DMS 273 treated with DMSO at 0.1 percent for 48 hours (cell line): ENCODE measurements around the gene OSTF1.

Experiments used
- DNase-seq: peaks from one replicate; lab custom pipeline; 2025; lab: John Stamatoyannopoulos, UW

The OSTF1 gene, protein sequence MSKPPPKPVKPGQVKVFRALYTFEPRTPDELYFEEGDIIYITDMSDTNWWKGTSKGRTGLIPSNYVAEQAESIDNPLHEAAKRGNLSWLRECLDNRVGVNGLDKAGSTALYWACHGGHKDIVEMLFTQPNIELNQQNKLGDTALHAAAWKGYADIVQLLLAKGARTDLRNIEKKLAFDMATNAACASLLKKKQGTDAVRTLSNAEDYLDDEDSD

DNA sequence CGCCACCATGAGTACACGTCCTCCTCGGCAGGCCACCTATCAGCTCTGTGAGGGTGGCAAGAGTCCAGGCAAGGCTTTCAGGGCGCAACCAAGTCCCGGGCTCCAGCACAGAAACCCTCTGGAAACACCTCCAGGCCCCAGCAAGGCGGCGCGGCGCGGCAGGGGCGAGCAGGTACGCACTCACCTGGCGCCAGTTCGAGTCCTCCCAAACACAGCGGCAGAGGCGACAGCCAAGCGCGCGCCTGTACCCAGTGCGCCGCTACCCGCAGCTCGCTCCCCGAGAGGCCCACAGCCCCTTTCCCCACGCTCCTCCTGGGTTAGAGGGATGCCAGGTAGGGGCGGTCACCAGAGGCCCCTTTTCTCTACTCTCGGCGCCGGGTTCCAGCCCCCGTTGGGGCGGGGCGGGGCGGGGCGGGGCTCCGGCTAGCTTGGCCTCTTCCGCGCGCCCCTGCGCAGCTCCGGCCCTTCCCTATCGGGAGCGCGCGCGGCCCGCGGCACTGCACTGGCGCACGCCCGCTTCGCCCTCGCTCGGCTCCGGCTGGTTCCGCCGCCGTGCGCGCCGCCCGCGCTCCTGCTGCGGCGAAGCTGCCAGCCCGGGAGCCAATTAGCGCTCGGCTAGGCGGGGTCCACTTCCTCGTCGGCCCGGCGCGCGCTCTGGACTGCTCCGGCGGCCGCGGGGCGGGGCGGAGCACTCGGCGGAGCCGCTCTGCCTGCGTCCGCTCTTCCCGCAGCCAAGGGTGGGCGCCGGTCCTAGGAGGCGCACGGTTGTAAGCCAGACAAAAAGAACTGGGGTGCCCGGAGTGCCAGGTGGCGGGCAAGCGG lies at the start of gene OSTF1, which contains the start of gene NMRK1:
TSS of gene OSTF1 (plus strand) at position 691 of the 822 bp plus-strand sequence. CDS start 179 bp downstream, outside the sequence.
TSS of gene NMRK1 (minus strand) at position 332 of the 822 bp plus-strand sequence. CDS start 5,040 bp downstream, outside the sequence.
- DNase-seq = peak; percentile 76

DNA sequence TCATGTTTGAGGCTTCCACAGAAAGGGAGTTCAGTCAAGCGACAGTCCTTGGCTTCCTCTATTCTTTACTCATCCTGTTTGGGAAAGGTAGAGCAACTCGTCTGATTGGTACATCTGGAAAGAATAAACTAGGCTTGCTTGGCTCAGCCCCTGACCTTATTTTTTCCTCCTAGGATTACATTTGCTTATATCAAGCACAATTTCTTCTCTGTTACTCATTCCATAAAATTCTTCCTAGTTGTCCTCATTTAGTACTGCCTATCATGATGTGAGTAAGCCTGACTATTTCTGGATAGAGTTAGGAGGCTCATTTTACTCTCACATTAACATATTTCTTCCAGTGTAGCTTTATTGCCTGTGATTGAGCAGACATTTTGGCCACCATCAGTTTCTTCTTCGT lies 49.3 kb upstream of the OSTF1 start:
- DNase-seq = no peak

DNA sequence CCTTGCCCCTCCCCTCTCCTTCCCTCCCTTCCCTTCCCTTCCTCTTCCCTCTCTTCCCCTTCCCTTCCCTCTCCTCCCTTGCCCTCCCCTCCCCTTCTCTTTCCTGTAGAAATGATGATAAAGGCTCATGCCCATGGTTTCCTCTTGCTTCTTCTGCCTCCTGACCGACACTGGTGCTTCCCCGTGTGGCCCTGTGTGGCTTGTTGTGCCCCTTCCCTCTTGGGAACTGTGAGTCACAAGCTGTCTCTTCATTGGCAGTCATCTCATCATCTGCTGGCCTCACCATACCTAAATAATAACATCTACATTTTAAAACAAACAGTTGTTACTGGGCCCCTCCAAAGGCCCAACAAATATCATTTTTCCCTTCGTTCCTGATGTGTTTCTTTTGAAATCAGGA lies 48.5 kb upstream of the OSTF1 start:
- DNase-seq = no peak

DNA sequence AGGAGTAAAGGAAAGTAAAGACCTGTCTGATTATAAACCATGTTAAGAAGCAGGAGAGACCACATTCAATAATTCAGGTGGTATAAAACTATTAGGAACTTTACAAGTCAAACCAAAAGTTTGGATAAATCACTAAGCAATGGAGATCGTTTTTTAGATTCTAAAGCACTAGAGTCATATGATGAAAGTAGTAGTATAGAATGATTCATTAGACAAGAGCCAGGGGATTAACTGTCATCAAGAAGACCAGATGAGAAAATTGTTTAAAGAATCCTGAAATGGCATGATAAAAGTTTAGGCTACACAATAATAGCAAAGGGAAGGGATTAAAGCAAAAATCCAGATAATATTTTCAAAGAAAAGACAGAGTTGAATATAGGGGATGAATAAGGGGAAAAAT lies 47.3 kb upstream of the OSTF1 start:
- DNase-seq = no peak

DNA sequence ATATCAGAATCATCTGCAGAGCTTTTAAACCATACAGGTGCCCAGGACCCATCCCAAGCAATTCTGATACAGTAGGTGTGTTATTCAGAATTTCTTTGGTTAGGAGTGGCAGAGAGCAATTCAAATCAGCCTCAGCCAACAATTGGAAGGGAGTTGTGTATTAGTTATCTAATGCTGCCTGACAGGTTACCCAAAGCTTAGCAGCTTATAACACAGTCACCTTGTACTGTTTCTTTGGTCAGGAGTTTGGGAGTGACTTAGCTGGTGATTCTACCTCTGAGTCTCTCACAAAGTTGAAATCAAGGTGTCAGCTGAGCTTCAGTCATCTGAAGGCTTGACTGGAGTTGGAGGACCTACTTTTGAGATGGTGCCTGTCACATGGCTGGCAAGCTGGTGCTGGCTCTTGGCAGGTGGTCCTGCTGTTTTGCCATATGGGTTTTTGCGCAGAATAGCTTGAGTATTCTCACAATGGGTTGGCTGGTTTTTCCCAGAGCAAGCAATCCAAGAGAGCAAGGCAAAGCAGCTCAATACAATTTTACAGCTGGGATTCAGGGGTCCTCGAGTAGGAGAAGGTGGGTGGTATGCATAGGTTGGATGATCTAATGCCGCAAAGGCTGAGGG lies 41.5 kb upstream of the OSTF1 start:
- DNase-seq = peak; percentile 58

DNA sequence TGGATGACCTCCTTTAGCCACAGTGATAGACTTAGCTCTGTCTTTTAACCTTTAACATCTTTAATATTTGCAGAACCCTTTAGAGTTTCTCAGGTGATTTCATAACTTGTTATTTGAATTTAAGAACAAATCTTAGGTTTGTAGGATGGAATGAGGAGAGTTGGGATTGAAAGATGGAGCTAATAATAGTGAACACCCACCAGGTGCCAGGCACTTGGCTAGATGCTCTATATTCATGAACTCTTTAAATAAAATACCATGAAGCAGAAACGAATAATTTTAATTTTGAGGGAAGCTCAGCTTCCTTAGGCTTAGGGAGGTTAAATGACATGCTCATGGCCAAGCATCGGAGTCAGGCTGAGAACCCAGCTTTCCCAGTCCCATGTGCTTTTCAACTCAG lies 40.8 kb upstream of the OSTF1 start:
- no peak for DNase-seq

DNA sequence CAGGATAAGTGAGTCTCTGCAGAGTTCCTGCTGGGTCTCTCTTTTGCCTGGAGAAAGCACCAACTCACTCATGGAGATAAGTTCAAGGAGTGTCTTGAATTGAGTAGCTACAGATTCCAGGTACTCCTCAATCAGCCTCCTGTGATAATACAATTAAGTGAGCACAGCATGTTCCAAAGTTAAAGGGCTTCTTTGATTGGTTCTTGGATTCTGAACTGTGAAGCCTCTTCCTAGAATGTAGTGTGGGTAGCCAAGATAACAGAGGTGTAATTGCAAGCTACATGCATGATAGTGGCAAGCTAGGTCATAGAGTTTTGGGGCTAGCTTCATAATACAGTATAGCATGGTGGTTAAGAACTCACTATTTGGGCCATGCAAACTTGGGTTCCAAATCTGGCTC lies 37.0 kb upstream of the OSTF1 start:
- no peak for DNase-seq

DNA sequence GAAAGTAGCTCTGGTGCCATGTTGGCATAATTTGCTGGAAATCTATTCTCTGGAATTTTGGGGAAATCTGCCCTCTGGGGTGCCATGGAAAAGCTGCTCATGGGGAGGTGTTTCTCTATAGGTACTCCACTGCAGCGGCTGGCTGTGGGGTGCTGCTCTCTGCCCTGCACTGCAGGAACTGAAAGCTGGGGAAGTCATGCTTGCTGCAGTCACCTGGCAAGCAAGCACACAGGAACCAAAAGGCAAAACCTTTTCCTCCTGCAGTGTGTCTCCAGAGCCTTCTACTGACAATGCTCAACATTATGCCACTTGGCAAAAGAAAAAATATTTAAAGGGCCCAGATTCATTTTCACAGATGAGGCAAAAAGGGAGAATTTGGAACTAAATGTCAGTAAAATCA lies 34.4 kb upstream of the OSTF1 start:
- no peak for DNase-seq

DNA sequence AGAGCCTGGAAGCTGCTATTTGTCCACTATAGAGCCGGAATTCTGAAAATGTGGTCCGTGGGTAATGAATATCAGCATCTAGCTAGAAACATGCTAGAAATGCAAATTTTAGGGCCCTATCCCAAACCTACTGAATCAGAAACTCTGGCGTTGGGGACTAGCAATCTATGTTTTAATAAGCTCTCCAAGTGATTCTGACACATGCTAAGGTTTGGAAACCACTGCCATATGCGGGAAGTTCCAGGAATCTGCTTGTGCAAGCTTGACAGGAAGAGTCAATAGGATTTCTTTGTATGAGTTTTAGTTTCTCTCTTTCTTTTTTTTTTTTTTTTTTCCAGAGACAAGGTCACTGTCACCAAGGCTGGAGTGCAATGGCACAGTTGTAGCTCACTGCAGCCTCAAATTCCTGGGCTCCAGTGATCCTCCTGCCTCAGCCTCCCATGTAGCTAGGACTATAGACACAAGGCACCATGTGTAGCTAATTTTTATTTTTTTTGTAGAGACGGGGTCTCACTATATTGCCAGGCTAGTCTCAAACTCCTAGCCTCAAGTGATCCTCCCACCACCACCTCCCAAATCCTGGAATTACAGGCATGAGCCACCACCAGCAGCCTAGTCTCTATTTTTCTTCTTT lies 33.8 kb upstream of the OSTF1 start:
- DNase-seq = no peak

DNA sequence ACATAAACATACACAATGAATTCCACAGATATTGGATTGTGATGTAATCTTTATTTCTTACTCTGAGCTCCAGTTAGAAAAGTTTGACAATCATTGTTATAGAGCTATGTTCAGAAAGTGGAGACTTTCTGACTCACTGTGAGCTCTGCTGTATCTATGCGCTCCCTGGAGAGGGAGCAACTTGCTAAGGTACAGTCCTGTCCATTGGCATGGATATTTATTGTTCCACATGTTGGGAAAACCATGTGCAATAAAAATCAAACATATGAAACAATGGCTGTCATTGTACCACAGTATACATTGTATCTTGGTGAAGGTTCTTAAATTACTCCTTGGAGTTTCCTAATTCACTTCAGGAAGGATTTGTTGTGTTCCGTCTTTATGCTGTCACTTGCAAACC lies 27.1 kb upstream of the OSTF1 start:
- no peak for DNase-seq

DNA sequence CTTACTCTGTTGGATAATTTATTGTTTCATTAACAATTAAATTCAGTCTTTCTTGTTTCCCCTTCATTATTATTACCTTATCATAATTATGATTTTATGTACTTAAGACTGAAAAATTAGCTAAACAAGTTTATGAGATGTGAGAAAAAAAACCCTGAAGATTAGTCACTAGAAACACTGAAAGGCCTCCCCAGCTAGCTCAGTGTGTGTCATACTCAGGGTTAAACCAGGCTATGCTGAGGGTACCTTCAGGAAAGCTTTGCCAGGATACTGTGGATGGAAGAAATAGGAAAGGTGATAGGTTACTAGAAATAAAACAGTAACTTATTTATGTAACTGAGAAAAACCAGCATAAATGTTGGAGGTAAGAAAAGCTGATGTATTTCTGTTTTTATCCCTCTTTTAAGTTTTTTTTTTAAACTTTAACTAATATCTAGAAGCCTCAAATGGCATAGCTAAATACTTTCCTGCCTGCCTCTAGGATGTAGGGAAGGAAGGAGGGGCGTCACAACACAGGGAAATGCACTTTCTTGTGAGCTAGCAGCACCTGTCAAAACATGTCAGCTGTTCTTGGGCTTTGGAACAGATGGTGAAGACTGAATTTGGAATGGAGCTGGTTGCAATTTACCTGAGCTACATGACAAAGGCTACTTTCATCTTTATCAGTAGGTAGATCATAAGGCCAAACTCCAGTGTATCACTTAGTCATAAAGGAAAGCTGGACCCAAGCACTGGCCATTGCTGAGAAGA lies 24.6 kb upstream of the OSTF1 start:
- DNase-seq = peak; percentile 17

DNA sequence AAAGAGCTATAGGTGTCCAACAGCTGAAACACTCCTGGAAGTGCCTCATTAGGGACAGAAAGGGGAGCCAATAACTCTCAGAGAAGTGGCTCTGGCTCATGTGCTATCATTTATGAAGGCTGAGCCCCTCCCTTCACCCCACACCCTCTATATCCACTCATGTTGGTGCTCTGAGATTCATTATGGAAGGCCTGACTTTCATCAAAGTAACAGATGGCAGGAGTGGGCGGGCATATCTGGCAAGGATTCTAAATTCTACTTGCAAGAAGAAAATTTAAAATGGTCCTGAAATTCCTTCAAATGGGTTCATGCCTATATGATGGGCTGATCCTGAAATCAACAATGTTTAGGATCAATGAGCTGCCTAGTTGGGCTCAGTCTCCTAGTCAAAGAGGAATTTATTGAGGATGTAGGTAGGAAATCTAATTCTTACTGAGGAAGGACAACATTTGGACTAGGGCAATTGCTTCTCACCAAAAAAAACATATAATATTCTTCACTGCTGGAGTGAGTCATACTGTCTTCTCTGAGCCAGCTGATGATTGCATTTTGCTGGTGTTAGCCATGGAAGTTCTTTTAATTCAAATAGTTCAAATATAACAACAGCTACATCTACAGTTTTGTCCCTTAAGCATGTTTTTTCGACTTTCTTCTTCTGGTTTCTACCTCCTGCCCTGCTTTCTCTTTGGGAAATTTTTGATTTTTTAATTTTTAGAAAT lies 23.8 kb upstream of the OSTF1 start:
- peak; percentile 44 for DNase-seq

DNA sequence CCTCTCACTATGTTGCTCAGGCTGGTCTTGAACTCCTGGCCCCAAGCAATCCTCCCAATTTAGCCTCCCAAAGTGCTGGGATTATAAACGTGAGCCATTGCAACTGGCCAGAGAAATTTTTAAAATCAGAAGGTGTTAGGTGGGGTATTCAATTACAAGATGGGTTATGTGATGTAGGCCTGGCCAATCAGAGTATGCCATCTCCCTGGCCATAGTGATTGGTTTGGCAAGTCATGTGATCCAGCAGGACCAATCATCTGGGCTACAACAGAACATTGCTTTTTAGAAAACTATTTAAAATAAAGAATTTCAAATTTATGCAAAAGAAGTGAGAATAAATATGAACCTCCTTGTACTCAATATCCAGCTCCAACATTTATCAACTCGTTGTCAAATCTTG lies 22.8 kb upstream of the OSTF1 start:
- no peak for DNase-seq

DNA sequence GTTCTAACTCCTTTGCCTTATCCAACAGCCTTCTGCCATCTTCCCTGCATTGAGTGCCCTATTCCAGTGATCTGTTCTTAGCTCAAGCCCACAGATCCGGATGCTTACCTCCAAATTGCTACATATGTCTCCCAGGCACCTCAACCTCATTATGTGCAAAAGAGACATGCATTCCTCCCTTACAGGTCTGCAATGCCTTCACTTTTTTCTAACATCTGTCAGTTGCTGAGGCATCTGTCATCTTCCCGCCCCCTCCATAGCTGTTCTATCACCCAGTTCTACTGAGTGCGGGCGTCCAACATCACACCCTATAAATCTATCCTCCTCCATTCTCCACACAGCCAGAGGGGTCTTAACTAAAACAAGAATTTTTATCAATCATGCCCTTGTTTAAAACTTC lies 20.4 kb upstream of the OSTF1 start:
- no peak for DNase-seq

DNA sequence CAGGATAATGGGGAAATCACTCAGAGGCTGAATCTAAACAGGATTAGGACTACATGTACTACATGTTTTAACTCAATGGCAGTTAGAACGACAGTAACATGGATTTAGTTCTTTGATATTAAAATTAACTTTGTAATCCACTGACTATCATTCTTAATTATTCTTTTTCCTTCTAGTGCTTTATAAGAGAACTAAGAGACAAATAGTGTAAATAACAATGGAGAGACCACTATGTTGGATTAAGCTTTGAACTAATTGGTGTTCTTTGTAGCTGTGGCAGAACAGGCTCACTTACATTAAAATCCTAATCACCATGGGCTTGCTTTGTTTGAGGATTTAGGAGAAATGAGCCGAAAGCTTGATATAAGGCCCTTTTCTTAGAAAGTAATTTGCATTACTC lies 19.1 kb upstream of the OSTF1 start:
- DNase-seq = no peak

DNA sequence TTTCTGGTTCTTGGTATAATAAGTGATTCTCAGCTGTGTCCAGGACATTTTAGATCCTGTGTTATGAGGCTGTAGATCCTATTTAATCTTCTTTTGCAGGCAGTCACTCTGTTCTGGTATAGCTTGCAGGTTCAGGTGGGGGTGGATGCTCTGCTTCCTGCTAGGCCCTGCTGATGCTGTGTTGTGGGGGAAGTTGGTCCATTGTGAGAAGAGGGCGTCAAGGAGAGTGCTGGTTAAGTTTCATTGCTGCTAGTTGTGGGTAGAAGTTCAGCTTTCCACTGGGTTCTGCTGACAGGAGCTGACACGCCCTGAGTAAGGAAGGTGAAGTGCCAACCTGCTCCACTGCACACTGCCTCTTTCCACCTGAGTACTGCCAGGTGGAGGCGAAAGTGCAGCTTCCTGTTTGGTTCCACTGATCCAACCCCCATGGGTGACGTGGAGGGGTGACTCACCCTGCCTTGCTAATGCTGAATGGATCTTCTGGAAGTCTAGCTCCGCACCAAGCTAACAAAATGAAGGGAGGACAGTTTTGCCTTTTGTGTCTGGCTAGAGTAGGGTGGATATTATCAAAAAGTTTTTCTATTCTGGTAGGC lies 16.7 kb upstream of the OSTF1 start:
- DNase-seq = no peak

DNA sequence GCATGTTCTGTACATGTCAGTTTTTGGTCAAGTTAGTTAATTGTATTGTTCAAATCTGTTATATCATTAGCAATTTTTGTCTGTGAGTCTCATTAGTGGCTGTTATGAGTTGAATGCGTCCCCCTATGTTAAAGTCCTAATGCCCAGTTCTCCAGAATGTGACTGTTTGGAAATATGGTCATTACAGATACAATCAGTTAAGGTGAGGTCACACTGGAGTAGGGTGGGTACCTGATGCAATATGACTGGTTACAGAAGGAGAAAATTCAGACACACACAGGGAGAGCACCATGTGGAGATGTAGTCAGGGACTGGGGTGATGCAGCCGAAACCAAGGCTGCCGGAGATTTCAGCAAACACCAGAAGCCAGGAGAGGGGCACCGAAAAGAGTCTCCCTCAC lies 15.4 kb upstream of the OSTF1 start:
- DNase-seq = no peak

DNA sequence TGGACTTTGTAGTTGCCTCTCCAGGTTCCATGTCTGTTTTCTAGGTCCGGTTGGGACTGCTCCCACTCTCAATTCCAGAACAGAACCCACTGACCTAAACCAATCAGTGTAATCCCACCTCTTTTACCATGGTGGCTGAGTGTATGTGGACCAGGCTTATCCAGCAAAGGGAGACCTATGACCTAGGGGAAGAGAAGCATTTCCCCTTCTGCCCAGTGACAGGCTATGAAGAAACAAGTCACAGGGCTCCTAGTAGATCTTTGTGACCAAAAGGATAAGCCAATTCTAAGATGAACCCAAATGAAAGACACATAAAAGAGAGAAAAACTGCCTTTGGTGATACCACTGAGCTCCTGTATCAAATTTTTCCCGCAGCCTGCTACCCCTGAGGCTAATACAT lies 6.7 kb upstream of the OSTF1 start:
- no peak for DNase-seq

DNA sequence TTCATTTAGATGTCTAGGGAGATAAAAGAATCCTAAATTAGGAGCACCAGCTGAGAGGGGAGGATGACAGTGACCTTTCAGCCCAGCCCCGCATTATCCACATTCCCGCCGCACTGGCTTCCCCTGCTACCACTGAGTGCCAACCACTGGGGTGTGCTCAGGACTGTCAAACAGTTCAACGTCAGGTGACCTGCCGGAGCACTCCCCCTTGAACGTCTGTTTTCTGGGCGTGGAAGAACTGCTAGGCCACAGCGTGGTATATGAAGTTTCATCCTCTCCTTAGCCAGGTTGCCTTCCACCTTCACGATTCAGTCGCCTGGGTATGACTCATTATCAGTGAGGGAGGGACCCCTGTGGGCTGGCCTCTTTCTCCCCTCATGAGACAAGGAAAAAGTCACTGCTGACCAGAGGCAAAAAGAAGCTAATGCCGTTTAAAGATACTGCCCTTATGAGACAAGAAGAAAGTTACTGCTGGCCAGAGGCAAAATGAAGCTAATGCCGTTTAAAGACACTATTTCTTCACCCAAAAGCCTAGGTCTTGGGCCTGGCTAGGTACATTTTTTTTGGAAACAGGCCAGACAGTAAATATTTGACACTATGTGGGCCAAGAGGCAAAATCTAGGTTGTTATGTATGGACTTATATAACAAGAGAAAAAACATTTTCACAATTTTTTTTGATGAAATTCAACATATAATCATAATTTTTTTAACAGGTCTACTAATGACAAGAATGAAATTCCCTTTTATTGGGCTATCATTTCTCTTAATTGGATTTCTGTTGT lies 4.9 kb upstream of the OSTF1 start:
- no peak for DNase-seq

DNA sequence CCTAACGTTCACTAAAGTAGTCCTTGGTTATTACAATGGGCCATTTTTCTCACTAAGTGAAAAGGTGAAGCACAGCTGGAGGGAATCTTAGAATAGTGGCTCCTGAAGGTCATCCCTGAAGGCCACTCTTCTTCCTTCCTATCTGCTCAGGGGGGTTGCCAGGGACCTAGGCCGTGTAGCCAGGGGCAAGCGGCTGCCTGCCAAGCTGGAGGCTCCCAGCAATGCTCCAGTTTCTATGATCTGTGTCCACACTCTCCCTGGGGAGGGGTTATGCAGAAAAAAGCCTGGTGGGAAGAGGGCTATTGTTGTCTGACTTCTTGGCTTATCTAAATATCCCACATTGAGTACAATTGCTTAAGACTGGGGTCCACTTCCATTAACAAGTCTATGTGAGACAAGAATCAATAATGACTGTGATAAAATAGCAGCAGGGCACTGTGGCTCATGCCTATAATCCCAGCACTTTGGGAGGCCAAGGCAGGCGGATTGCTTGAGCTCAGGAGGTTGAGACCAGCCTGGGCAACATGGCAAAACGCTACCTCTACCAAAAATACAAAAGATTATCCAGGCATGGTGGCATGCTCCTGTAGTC lies 4.1 kb upstream of the OSTF1 start:
- DNase-seq = no peak
